Subcutaneous abdominal adipose tissue (tissue), 5 donors: ENCODE data around the gene ZNF507.

Experiments used
- H3K27ac ChIP-seq: one replicate; pipeline ENCODE4 v1.7.0; 2013; ENCODE audit warnings: low read depth, mild to moderate bottlenecking, inconsistent platforms, low read length, moderate library complexity
- H3K27me3 ChIP-seq, 5 donors: one replicate each; pipeline ENCODE4 v1.7.0; 2013; ENCODE audit warnings: low read length in 5 of 5, inconsistent platforms in 1 of 5; ENCODE audit not compliant: control insufficient read depth in 5 of 5, insufficient read depth in 4 of 5
- H3K36me3 ChIP-seq, 5 donors: one replicate each; pipeline ENCODE4 v1.7.0; 2013; ENCODE audit warnings: low read length in 5 of 5; ENCODE audit not compliant: control insufficient read depth in 5 of 5, insufficient read depth in 5 of 5
- H3K4me1 ChIP-seq, 5 donors: one replicate each; pipeline ENCODE4 v1.7.0; 2013; ENCODE audit warnings: low read length in 5 of 5, mild to moderate bottlenecking in 3 of 5, moderate library complexity in 1 of 5; ENCODE audit not compliant: control insufficient read depth in 5 of 5, insufficient read depth in 5 of 5
- H3K4me3 ChIP-seq, 5 donors: one replicate each; pipeline ENCODE4 v1.7.0; 2013; ENCODE audit warnings: low read length in 5 of 5, low read depth in 1 of 5
- H3K9ac ChIP-seq, 5 donors: one replicate each; pipeline ENCODE4 v1.7.0; 2013; ENCODE audit warnings: low read length in 5 of 5, mild to moderate bottlenecking in 4 of 5, moderate library complexity in 3 of 5
- H3K9me3 ChIP-seq, 5 donors: one replicate each; pipeline ENCODE4 v1.7.0; 2013; ENCODE audit warnings: low read length in 5 of 5; ENCODE audit not compliant: control insufficient read depth in 5 of 5
- donor health status: healthy.
- donor health status: healthy.
- donor health status: healthy.
- donor health status: healthy.
- donor health status: healthy.

Gene ZNF507

GRCh38 chr19:32345261-32346207 lies at the start of gene ZNF507:
ZNF507 (plus strand) TSS chr19:32345610; CDS start chr19:32352831, 7,221 bp downstream.
- Histone ChIP-seq H3K4me1 (peaks cover 0 to 26% (median 19%) of the 10 kb centered on the region in 5 donors), H3K9me3 (no peaks in the 10 kb centered on the region), H3K27ac (peak within 1 kb of the TSS; percentile 81), H3K9ac (peak within 1 kb of the TSS; percentile 21 to 92 (median 87)), H3K27me3 (peaks cover 0 to 13% (median 0%) of the 10 kb centered on the region in 5 donors), H3K4me3 (peak within 1 kb of the TSS; percentile 83 to 89 (median 87)), H3K36me3 (peaks cover 3 to 25% (median 14%) of the 10 kb centered on the region in 5 donors)

DNA sequence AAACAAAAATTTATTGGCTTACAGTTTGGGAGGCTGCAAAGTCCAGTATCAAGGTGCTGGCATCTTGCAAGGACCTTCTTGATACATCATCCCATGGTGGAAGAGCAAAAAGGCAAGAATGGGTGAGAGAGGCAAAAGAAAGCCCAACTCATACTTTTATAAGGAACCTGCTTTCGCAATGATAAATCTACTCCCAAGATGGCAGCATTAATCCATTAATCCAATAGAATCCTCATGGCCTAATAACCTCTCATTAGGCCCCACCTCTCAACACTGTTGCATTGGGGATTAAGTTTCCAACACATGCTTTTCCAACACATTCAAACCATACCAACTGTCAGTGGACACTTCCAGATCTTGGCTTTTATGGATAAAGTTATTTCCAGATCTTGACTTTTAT lies 48.7 kb upstream of the ZNF507 start:
- no peaks in the 10 kb centered on the region for H3K36me3 ChIP-seq
- no peak overlapping the region for H3K9ac ChIP-seq
- H3K9me3 ChIP-seq, result no peaks in the 10 kb centered on the region
- H3K4me1 ChIP-seq, result peaks cover 0 to 13% (median 7%) of the 10 kb centered on the region in 5 donors
- no peaks in the 10 kb centered on the region for H3K27me3 ChIP-seq
- no peak overlapping the region for H3K27ac ChIP-seq
- no peak overlapping the region for H3K4me3 ChIP-seq

DNA sequence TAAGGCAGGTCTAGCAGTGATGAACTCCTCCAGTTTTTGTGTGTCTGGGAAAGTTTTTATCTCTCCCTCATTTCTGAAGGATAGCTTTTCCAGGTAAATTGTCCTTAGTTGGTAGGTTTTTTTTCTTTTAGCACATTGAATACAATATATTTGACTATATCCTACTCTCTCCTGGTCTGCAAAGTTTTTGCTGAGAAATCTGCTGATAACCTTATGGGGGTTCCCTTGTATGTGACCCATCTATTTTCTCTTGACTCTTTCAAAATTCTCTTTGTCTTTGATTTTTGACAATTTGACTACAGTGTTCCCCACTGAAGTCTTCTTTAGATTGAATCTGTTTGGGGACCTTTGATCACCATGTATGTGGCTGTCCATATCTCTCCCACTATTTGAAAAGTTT lies 42.6 kb upstream of the ZNF507 start:
- peaks cover 2 to 18% (median 11%) of the 10 kb centered on the region in 5 donors for H3K9me3 ChIP-seq
- no peak overlapping the region for H3K4me3 ChIP-seq
- no peaks in the 10 kb centered on the region for H3K4me1 ChIP-seq
- H3K36me3 ChIP-seq, result no peaks in the 10 kb centered on the region
- H3K9ac ChIP-seq, result no peak overlapping the region
- no peak overlapping the region for H3K27ac ChIP-seq
- H3K27me3 ChIP-seq, result no peaks in the 10 kb centered on the region

DNA sequence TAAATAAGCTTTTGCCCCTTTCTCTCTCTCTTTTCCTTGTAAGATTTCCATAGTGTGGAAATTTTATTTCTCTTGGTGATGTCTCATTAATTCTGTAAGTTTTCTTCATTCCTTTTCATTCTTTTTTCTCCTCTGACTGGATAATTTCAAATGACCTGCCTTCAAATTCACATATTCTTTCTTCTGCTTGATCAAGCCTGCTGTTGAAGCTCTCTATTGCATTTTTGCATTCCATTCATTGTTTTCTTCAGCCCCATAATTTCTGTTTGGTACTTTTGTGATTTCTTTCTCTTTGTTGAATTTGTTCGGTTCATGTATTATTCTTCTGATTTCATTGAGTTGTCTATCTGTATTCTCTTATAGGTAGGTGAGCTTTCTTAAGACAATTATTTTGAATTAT lies 42.2 kb upstream of the ZNF507 start:
- Histone ChIP-seq H3K27me3 (no peaks in the 10 kb centered on the region), H3K36me3 (no peaks in the 10 kb centered on the region), H3K27ac (no peak overlapping the region), H3K4me3 (no peak overlapping the region), H3K9me3 (peaks cover 2 to 18% (median 11%) of the 10 kb centered on the region in 5 donors), H3K9ac (no peak overlapping the region), H3K4me1 (no peaks in the 10 kb centered on the region)

DNA sequence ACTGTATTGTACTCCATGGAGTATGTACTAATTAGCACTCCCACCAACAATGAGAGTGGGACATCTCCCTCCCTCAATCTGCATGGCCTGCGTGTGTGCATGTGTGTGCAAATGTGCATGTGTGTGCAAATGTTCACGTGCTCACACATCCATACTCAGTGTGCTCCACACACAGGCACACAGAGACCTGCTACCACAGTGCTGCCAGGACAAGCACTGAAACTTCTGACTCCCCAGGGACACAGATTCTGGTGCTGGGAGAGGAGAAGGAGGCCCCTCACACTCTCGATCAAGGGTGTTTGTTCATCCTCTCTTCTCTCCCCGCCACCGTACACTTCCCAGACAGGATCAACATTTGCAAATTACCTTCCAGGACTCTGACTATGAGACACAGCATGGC lies 37.8 kb upstream of the ZNF507 start:
- no peak overlapping the region for H3K9ac ChIP-seq
- H3K27me3 ChIP-seq, result peaks cover 0 to 2% (median 0%) of the 10 kb centered on the region in 5 donors
- H3K36me3 ChIP-seq, result no peaks in the 10 kb centered on the region
- peaks cover 2 to 15% (median 9%) of the 10 kb centered on the region in 5 donors for H3K9me3 ChIP-seq
- no peak overlapping the region for H3K27ac ChIP-seq
- no peak overlapping the region for H3K4me3 ChIP-seq
- peaks cover 2 to 21% (median 15%) of the 10 kb centered on the region in 5 donors for H3K4me1 ChIP-seq

- Histone ChIP-seq H3K27me3 (peaks cover 0 to 3% (median under 1%) of the 10 kb centered on the region in 5 donors), H3K4me1 (peaks cover 2 to 21% (median 15%) of the 10 kb centered on the region in 5 donors), H3K9me3 (peaks cover 0 to 6% (median 6%) of the 10 kb centered on the region in 5 donors), H3K4me3 (no peak overlapping the region), H3K27ac (no peak overlapping the region), H3K36me3 (no peaks in the 10 kb centered on the region), H3K9ac (no peak overlapping the region)
These were observed 36.9 kb upstream of the ZNF507 start for GRCh38 chr19:32308431-32309077.

DNA sequence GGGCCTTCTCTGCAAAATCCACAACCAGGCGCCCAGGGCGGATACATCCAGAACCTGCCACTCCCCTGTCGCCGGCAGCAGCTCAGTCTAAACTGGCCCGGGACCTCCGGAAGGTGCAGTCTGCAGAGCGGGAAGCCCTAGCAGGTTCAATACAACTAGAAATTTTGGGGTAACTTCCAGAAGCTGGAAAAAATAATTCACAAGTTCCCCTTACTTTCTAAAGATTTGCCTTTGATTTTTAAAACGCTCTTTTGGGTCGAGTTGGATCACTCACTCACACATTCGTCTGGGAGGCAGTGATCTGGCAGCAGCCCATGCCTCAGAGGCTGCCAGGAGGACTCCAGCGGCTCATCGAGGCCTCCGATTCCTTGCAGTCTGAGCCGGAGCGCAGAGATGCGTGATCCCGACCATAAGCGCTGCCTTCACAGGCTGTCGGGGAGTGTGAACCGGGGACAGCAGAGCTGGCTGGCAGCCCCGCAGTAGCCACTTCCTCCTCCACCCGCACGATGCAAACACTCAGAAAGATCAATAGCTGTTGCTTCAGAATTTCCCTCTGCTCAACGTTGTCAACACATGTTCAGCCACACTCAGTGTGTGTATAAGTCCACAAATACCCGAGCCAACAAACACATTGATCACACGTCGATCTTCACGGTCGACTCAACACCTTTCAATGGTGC lies 35.6 kb upstream of the ZNF507 start:
- Histone ChIP-seq H3K9me3 (no peaks in the 10 kb centered on the region), H3K27ac (no peak overlapping the region), H3K36me3 (no peaks in the 10 kb centered on the region), H3K9ac (peak overlapping the region in 1 of 5 donors; percentile 10), H3K4me1 (peaks cover 2 to 21% (median 15%) of the 10 kb centered on the region in 5 donors), H3K27me3 (peaks cover 0 to 8% (median 2%) of the 10 kb centered on the region in 5 donors), H3K4me3 (peak overlapping the region in 3 of 5 donors; percentile 4 to 48 (median 44))

DNA sequence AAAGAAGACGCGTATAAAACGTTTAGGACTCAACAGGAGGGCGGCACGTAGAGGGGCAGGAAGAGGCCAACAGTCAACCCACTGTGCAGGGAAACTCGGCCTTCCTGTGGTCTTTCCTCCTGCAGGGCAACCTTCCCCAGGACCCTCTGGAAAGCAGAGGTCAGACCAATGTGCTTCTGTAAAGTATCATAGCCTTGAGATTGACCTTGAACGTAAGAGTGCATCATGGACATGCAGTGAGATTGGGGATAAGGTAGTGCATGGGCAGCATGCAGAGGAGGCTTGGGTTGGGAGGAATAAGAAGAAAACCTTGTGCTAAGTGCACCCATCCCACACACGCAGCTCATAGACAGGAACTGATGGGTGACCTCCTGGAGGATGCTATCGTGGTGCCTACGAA lies 34.0 kb upstream of the ZNF507 start:
- no peak overlapping the region for H3K27ac ChIP-seq
- H3K4me3 ChIP-seq, result no peak overlapping the region
- H3K9ac ChIP-seq, result no peak overlapping the region
- no peaks in the 10 kb centered on the region for H3K9me3 ChIP-seq
- H3K36me3 ChIP-seq, result no peaks in the 10 kb centered on the region
- peaks cover 2 to 21% (median 15%) of the 10 kb centered on the region in 5 donors for H3K4me1 ChIP-seq
- H3K27me3 ChIP-seq, result peaks cover 0 to 8% (median 2%) of the 10 kb centered on the region in 5 donors

- no peak overlapping the region for H3K4me3 ChIP-seq
- no peaks in the 10 kb centered on the region for H3K9me3 ChIP-seq
- H3K27ac ChIP-seq, result no peak overlapping the region
- H3K27me3 ChIP-seq, result peaks cover 0 to 8% (median 2%) of the 10 kb centered on the region in 5 donors
- H3K4me1 ChIP-seq, result peaks cover 2 to 20% (median 13%) of the 10 kb centered on the region in 5 donors
- H3K9ac ChIP-seq, result no peak overlapping the region
- H3K36me3 ChIP-seq, result no peaks in the 10 kb centered on the region
These were observed 31.7 kb upstream of the ZNF507 start for GRCh38 chr19:32313569-32314265.
